Measurements from ENCODE around the gene L3MBTL1.

L3MBTL1 gene

GRCh38 chr20:43590392-43591303, 83.2 kb downstream of the L3MBTL1 start, which contains the start of gene IFT52:
Gene IFT52 (plus strand): TSS chr20:43590937. CDS start chr20:43594699, 3,762 bp downstream.
- no peaks in the 10 kb centered on the region for H3K27me3 ChIP-seq (ENCODE audit: insufficient read depth, low read length, poor library complexity, severe bottlenecking)
- peaks cover 5% of the 10 kb centered on the region for H4K20me1 ChIP-seq (ENCODE audit: insufficient read depth, low read length, poor library complexity, severe bottlenecking)
- peaks cover 14% of the 10 kb centered on the region; the same call in 1 of the 2 replicates for H3K79me2 ChIP-seq (ENCODE audit: insufficient read depth, low read length)
- no peaks in the 10 kb centered on the region for H3K9me3 ChIP-seq (ENCODE audit: insufficient read depth, low read depth, low read length)
- H2AFZ ChIP-seq (ENCODE audit: low read length) = peak within 1 kb of the TSS; percentile 99
- H3K36me3 ChIP-seq (ENCODE audit: insufficient read depth, low read length) = no peaks in the 10 kb centered on the region
- peak within 1 kb of the TSS; percentile 85 for H3K9ac ChIP-seq (ENCODE audit: low read depth, low read length, poor library complexity, severe bottlenecking)
- no peaks in the 10 kb centered on the region for H3F3A ChIP-seq (ENCODE audit: low read depth)
- TF ChIP-seq, protein P1, sequence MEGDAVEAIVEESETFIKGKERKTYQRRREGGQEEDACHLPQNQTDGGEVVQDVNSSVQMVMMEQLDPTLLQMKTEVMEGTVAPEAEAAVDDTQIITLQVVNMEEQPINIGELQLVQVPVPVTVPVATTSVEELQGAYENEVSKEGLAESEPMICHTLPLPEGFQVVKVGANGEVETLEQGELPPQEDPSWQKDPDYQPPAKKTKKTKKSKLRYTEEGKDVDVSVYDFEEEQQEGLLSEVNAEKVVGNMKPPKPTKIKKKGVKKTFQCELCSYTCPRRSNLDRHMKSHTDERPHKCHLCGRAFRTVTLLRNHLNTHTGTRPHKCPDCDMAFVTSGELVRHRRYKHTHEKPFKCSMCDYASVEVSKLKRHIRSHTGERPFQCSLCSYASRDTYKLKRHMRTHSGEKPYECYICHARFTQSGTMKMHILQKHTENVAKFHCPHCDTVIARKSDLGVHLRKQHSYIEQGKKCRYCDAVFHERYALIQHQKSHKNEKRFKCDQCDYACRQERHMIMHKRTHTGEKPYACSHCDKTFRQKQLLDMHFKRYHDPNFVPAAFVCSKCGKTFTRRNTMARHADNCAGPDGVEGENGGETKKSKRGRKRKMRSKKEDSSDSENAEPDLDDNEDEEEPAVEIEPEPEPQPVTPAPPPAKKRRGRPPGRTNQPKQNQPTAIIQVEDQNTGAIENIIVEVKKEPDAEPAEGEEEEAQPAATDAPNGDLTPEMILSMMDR (conservative IDR thresholded peaks at IDR 0.05; ENCODE audit: low read length) = no peak
- no peak for TF ChIP-seq EZH2phosphoT487 (IDR thresholded peaks at IDR 0.05; ENCODE audit: borderline replicate concordance)
- H3K4me2 ChIP-seq (ENCODE audit: low read depth, low read length, poor library complexity, severe bottlenecking) = peak within 1 kb of the TSS; percentile 96
- no peaks in the 10 kb centered on the region for H3K9me2 ChIP-seq (replicated peaks; ENCODE audit: low read depth, low read length)
- peaks cover 17% of the 10 kb centered on the region for H3K4me1 ChIP-seq (ENCODE audit: insufficient read depth, low read length, poor library complexity, severe bottlenecking)
- peak within 1 kb of the TSS; percentile 98 for H3K4me3 ChIP-seq (ENCODE audit: low read length, poor library complexity, severe bottlenecking)

Data from Loucy (cell line).